HepG2 (cell line): ENCODE results near the gene HIGD1A. TPM values are rescaled to one million over a fixed set of nuclear protein-coding genes. Genes with fewer than 3 reads are reported as not detected.

Experiments used
- CC2D1A ChIP-seq: sonication (generic); formaldehyde crosslinking; IDR thresholded peaks from 2 replicates; pipeline ENCODE4 v1.8.1; 2023; ENCODE audit warnings: mild to moderate bottlenecking, missing genetic modification reagents
- CREM ChIP-seq, 2 experiments: sonication (generic) in 1 of 2; formaldehyde crosslinking in 1 of 2; IDR thresholded peaks; 2 replicates each; pipeline versions ENCODE4 v1.4.0 to v1.6.1; 2016 to 2020; ENCODE audit warnings: antibody characterized with exemption in 1 of 2, mild to moderate bottlenecking in 1 of 2, missing genetic modification reagents in 1 of 2
- GLI4 ChIP-seq: sonication (generic); formaldehyde crosslinking; IDR thresholded peaks from 2 replicates; pipeline ENCODE4 v1.5.1; 2020; ENCODE audit warnings: missing genetic modification reagents, mild to moderate bottlenecking, moderate library complexity, borderline replicate concordance
- ISL2 ChIP-seq: sonication (generic); formaldehyde crosslinking; IDR thresholded peaks from 2 replicates; pipeline ENCODE4 v1.5.0; 2020; ENCODE audit warnings: missing genetic modification reagents
- MEIS2 ChIP-seq: sonication (generic); formaldehyde crosslinking; IDR thresholded peaks from 2 replicates; pipeline ENCODE4 v1.9.0; 2021; ENCODE audit warnings: mild to moderate bottlenecking, missing genetic modification reagents
- MYPOP ChIP-seq: sonication (generic); formaldehyde crosslinking; IDR thresholded peaks from 2 replicates; pipeline ENCODE4 v1.8.1; 2023; ENCODE audit warnings: mild to moderate bottlenecking, moderate library complexity, missing genetic modification reagents
- PHF5A ChIP-seq: IDR thresholded peaks from one replicate; pipeline ENCODE4 v1.6.1; 2018; ENCODE audit warnings: low read depth, missing genetic modification reagents; ENCODE audit not compliant: unreplicated experiment
- RNF2 ChIP-seq: fragments of 450-650 bp; conservative IDR thresholded peaks from 2 replicates; pipeline ENCODE4 v1.6.1; 2016; ENCODE audit warnings: low read depth
- RNF219 ChIP-seq: sonication (generic); formaldehyde crosslinking; IDR thresholded peaks from 2 replicates; pipeline ENCODE4 v1.5.0; 2020; ENCODE audit warnings: mild to moderate bottlenecking, missing genetic modification reagents
- SMARCC2 ChIP-seq: fragments of 450-650 bp; IDR thresholded peaks from 2 replicates; pipeline ENCODE4 v1.6.1; 2017; ENCODE audit warnings: antibody characterized with exemption, mild to moderate bottlenecking
- SRSF4 ChIP-seq: fragments of 200-400 bp; formaldehyde crosslinking; IDR thresholded peaks from one replicate; pipeline ENCODE4 v1.6.1; 2018; ENCODE audit warnings: mild to moderate bottlenecking, low read depth, low read length, moderate library complexity; ENCODE audit not compliant: poor library complexity, severe bottlenecking
- ZNF24 ChIP-seq: fragments of 450-650 bp; IDR thresholded peaks from 2 replicates; pipeline ENCODE4 v1.6.1; 2017; ENCODE audit warnings: antibody characterized with exemption, mild to moderate bottlenecking
- polyA plus RNA-seq, 8 experiments: library from polyadenylated mRNA; depleted of rRNA in 3 of 8; stranded (reverse) in 7 of 8; unstranded in 1 of 8; fragments of >200 nt; fragmentation: Illumina TruSeq in 4 of 8; extraction: Trizol in 4 of 8; gene quantifications; 2 replicates each; pipeline versions ENCODE4 v1.2.1 to v1.2.3, GENCODE V29; 2011 to 2016; ENCODE audit warnings: low read depth in 4 of 8, missing spikeins in 1 of 8, mixed read lengths in 1 of 8; ENCODE audit not compliant: insufficient read depth in 1 of 8
- total RNA-seq, 5 experiments: library from RNA; depleted of rRNA; stranded (reverse); fragments of >200 nt; fragmentation: Illumina TruSeq; extraction: Trizol; gene quantifications; 2 replicates each; pipeline ENCODE4 v1.2.3, GENCODE V29; 2016; ENCODE audit warnings: low read depth in 1 of 5
- TF ChIP-seq, protein P1 (sequence below): sonication (generic); formaldehyde crosslinking; conservative IDR thresholded peaks from 2 replicates; pipeline ENCODE4 v1.5.0; 2020; ENCODE audit warnings: missing genetic modification reagents
- TF ChIP-seq, protein P2 (sequence below): sonication (generic); formaldehyde crosslinking; IDR thresholded peaks from 2 replicates; pipeline ENCODE4 v1.5.1; 2020; ENCODE audit warnings: mild to moderate bottlenecking, missing genetic modification reagents
- TF ChIP-seq, protein P3 (sequence below): sonication (generic); IDR thresholded peaks from 2 replicates; pipeline ENCODE4 v1.6.1; 2016; ENCODE audit warnings: low read depth, borderline replicate concordance

HIGD1A gene
- total and polyA plus RNA-seq, 2 of the 13 experiments (the other 11 are each of a cell fraction or from before 2014, with no cell fraction given) = 222 to 253 TPM

GRCh38 chr3:42853739-42854302, 49.5 kb upstream of the HIGD1A start (continued):
- TF ChIP-seq, protein P1, sequence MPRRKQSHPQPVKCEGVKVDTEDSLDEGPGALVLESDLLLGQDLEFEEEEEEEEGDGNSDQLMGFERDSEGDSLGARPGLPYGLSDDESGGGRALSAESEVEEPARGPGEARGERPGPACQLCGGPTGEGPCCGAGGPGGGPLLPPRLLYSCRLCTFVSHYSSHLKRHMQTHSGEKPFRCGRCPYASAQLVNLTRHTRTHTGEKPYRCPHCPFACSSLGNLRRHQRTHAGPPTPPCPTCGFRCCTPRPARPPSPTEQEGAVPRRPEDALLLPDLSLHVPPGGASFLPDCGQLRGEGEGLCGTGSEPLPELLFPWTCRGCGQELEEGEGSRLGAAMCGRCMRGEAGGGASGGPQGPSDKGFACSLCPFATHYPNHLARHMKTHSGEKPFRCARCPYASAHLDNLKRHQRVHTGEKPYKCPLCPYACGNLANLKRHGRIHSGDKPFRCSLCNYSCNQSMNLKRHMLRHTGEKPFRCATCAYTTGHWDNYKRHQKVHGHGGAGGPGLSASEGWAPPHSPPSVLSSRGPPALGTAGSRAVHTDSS (CRISPR knock-in tag) = no peak
- TF ChIP-seq, protein P2, sequence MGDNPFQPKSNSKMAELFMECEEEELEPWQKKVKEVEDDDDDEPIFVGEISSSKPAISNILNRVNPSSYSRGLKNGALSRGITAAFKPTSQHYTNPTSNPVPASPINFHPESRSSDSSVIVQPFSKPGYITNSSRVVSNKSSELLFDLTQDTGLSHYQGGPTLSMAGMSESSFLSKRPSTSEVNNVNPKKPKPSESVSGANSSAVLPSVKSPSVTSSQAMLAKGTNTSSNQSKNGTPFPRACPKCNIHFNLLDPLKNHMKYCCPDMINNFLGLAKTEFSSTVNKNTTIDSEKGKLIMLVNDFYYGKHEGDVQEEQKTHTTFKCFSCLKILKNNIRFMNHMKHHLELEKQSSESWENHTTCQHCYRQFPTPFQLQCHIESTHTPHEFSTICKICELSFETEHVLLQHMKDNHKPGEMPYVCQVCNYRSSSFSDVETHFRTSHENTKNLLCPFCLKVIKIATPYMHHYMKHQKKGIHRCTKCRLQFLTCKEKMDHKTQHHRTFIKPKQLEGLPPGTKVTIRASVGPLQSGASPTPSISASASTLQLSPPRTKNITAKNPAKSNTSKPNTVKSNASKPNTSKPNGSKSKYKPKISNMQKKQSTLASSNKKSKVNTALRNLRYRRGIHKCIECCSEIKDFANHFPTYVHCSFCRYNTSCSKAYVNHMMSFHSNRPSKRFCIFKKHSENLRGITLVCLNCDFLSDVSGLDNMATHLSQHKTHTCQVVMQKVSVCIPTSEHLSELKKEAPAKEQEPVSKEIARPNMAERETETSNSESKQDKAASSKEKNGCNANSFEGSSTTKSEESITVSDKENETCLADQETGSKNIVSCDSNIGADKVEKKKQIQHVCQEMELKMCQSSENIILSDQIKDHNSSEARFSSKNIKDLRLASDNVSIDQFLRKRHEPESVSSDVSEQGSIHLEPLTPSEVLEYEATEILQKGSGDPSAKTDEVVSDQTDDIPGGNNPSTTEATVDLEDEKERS (CRISPR knock-in tag) = peak; percentile 79
- TF ChIP-seq PHF5A (CRISPR knock-in tag) (peak; percentile 36), RNF219 (no peak), SRSF4 (no peak), RNF2 (no peak), CC2D1A (no peak), ZNF24 (0 out of 2 replicates have a peak, but pooled peaks have one; percentile 17), MEIS2 (CRISPR knock-in tag) (peak; percentile 49; the same call in 1 of the 2 replicates), SMARCC2 (no peak), GLI4 (CRISPR knock-in tag) (no peak), CREM (IDR thresholded peaks at IDR 0.05) (peak; percentile 91), CREM (CRISPR knock-in tag; IDR thresholded peaks at IDR 0.05) (no peak), MYPOP (CRISPR knock-in tag) (peak; percentile 53; the same call in 1 of the 2 replicates), ISL2 (CRISPR knock-in tag) (peak; percentile 95)
- TF ChIP-seq, protein P3, sequence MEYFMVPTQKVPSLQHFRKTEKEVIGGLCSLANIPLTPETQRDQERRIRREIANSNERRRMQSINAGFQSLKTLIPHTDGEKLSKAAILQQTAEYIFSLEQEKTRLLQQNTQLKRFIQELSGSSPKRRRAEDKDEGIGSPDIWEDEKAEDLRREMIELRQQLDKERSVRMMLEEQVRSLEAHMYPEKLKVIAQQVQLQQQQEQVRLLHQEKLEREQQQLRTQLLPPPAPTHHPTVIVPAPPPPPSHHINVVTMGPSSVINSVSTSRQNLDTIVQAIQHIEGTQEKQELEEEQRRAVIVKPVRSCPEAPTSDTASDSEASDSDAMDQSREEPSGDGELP = peak; percentile 99
